MM.1S (cell line): ENCODE measurements around the gene ARMCX5.

Experiments
- DNase-seq: peaks from one replicate; pipeline ENCODE4 v3.0.0-alpha.2; 2015
- H2AFZ ChIP-seq: fragments of 300-600 bp; sonication (generic); 2 replicates; pipeline ENCODE4 v1.6.0; 2016; ENCODE audit warnings: antibody characterized with exemption, low read length
- H3F3A ChIP-seq: fragments of 300-600 bp; sonication (generic); 2 replicates; pipeline ENCODE4 v1.6.1; 2016; ENCODE audit warnings: mild to moderate bottlenecking, antibody characterized with exemption, low read length, moderate library complexity, mixed read lengths; ENCODE audit not compliant: insufficient read depth
- H3K27ac ChIP-seq: fragments of 300-600 bp; sonication (generic); 2 replicates; pipeline ENCODE4 v1.5.1; 2016; ENCODE audit warnings: mild to moderate bottlenecking, low read length
- H3K27me3 ChIP-seq: fragments of 300-600 bp; sonication (generic); replicated peaks from 2 replicates; pipeline ENCODE4 v1.6.0; 2016; ENCODE audit warnings: low read length; ENCODE audit not compliant: insufficient read depth
- H3K36me3 ChIP-seq: fragments of 300-600 bp; sonication (generic); replicated peaks from 2 replicates; pipeline ENCODE4 v1.6.1; 2016; ENCODE audit warnings: mild to moderate bottlenecking, low read length, mixed read lengths; ENCODE audit not compliant: insufficient read depth
- H3K4me1 ChIP-seq: fragments of 300-600 bp; sonication (generic); 2 replicates; pipeline ENCODE4 v1.6.1; 2016; ENCODE audit warnings: low read length, mixed read lengths
- H3K4me2 ChIP-seq: fragments of 300-600 bp; sonication (generic); 2 replicates; pipeline ENCODE4 v1.6.0; 2016; ENCODE audit warnings: low read depth, low read length
- H3K4me3 ChIP-seq: fragments of 300-600 bp; sonication (generic); 2 replicates; pipeline ENCODE4 v1.5.1; 2016; ENCODE audit warnings: low read length, mixed read lengths
- H3K79me2 ChIP-seq: fragments of 300-600 bp; sonication (generic); 2 replicates; pipeline ENCODE4 v1.6.1; 2016; ENCODE audit warnings: mixed run types, low read length, mixed read lengths
- H3K9ac ChIP-seq: fragments of 300-600 bp; sonication (generic); 2 replicates; pipeline ENCODE4 v1.6.1; 2016; ENCODE audit warnings: low read length, mixed read lengths
- H3K9me2 ChIP-seq: fragments of 300-600 bp; sonication (generic); replicated peaks from 2 replicates; pipeline ENCODE4 v1.6.1; 2016; ENCODE audit warnings: mild to moderate bottlenecking, low read length, mixed read lengths; ENCODE audit not compliant: insufficient read depth
- H3K9me3 ChIP-seq: fragments of 300-600 bp; sonication (generic); replicated peaks from 2 replicates; pipeline ENCODE4 v1.6.1; 2016; ENCODE audit warnings: mild to moderate bottlenecking, low read length, mixed read lengths; ENCODE audit not compliant: insufficient read depth
- H4K20me1 ChIP-seq: fragments of 300-600 bp; sonication (generic); 2 replicates; pipeline ENCODE4 v1.6.1; 2016; ENCODE audit warnings: mild to moderate bottlenecking, low read length, moderate library complexity, mixed read lengths; ENCODE audit not compliant: insufficient read depth
- CTCF ChIP-seq: fragments of 300-600 bp; sonication (generic); IDR thresholded peaks from 2 replicates; pipeline ENCODE4 v1.5.1; 2016; ENCODE audit warnings: antibody characterized with exemption, low read length, mixed read lengths
- EZH2 ChIP-seq: fragments of 300-600 bp; sonication (generic); optimal IDR thresholded peaks from 2 replicates; pipeline ENCODE3; 2017; ENCODE audit warnings: low read depth, mild to moderate bottlenecking, antibody characterized with exemption, low read length, mixed read lengths
- EZH2phosphoT487 ChIP-seq: fragments of 300-600 bp; sonication (generic); IDR thresholded peaks from 2 replicates; pipeline ENCODE4 v1.6.1; 2018; ENCODE audit warnings: antibody characterized with exemption, low read length

The ARMCX5 gene

DNA sequence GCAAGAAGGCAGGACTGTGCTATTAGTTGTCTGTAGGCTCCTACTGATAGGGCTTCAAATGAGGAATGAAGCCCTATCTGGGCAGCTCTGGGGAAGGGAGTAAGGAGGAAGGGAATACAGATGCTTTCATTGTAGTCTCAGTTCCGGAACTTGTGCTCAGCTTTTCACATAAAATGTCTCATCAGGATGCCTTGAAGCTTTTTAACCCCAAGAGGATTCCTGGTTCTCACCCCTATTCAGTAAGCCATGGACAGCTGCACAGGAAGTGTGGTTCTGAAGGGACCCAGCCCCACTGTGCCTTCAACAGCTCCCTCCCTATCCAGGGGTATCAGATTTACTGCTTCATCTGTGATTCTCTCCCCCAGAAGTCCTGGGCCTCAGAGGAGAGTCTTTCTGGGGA lies 5.0 kb downstream of the ARMCX5 start:
- Histone ChIP-seq H3K9ac (no peak overlapping the region), H3F3A (no peaks in the 10 kb centered on the region), H3K79me2 (no peaks in the 10 kb centered on the region), H2AFZ (no peak overlapping the region), H4K20me1 (no peaks in the 10 kb centered on the region), H3K36me3 (no peaks in the 10 kb centered on the region), H3K4me3 (no peak overlapping the region), H3K27ac (no peak overlapping the region), H3K9me3 (no peaks in the 10 kb centered on the region), H3K9me2 (no peaks in the 10 kb centered on the region), H3K27me3 (no peaks in the 10 kb centered on the region), H3K4me1 (no peaks in the 10 kb centered on the region), H3K4me2 (no peak overlapping the region)
- TF ChIP-seq EZH2phosphoT487 (no peak), EZH2 (no peak), CTCF (no peak)
- DNase-seq = no peak

GRCh38 chrX:102606115-102606514 lies 6.8 kb downstream of the ARMCX5 start:
- no peak overlapping the region for H3K4me3 ChIP-seq
- no peaks in the 10 kb centered on the region for H3K36me3 ChIP-seq
- no peaks in the 10 kb centered on the region for H3K9me3 ChIP-seq

DNA sequence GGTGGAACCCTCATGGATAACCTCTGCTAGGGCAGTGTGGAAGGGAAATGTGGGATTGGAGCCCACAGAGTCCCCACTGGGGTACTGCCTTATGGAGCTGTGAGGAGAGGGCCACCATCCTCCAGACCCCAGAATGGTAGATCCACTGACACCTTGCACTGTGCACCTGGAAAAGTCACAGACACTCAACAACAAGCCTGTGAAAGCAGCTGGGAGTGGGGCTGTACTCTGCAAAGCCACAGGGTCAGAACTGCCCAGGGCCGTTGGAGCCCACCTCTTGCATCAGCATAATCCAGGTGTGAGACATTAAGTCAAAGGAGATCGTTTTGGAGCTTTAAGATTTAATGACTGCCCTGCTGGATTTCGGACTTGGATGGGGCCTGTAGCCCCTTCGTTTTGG lies 11.6 kb downstream of the ARMCX5 start:
- Histone ChIP-seq H3K4me1 (no peaks in the 10 kb centered on the region), H3K27ac (no peak overlapping the region), H3K27me3 (no peaks in the 10 kb centered on the region), H4K20me1 (no peaks in the 10 kb centered on the region), H3F3A (no peaks in the 10 kb centered on the region), H3K79me2 (no peaks in the 10 kb centered on the region), H3K36me3 (no peaks in the 10 kb centered on the region), H3K9ac (no peak overlapping the region), H3K9me2 (no peaks in the 10 kb centered on the region), H3K9me3 (no peaks in the 10 kb centered on the region), H3K4me2 (no peak overlapping the region), H3K4me3 (no peak overlapping the region), H2AFZ (no peak overlapping the region)
- TF ChIP-seq CTCF (no peak), EZH2 (no peak), EZH2phosphoT487 (no peak)
- no peak for DNase-seq

More at GRCh38 chrX:102606115-102606514, 6.8 kb downstream of the ARMCX5 start:
- Histone ChIP-seq H3F3A (no peaks in the 10 kb centered on the region), H3K4me1 (no peaks in the 10 kb centered on the region), H3K9ac (no peak overlapping the region), H3K79me2 (no peaks in the 10 kb centered on the region), H2AFZ (no peak overlapping the region), H3K4me2 (no peak overlapping the region), H3K9me2 (no peaks in the 10 kb centered on the region), H3K27me3 (no peaks in the 10 kb centered on the region), H4K20me1 (no peaks in the 10 kb centered on the region), H3K27ac (no peak overlapping the region)
- TF ChIP-seq CTCF (no peak), EZH2phosphoT487 (no peak), EZH2 (no peak)
- no peak for DNase-seq

GRCh38 chrX:102624105-102624504 lies 24.8 kb downstream of the ARMCX5 start:
- H2AFZ ChIP-seq = no peak overlapping the region
- no peaks in the 10 kb centered on the region for H4K20me1 ChIP-seq
- no peaks in the 10 kb centered on the region for H3K27me3 ChIP-seq
- H3K27ac ChIP-seq = no peak overlapping the region
- H3K9ac ChIP-seq = no peak overlapping the region
- H3K4me2 ChIP-seq = no peak overlapping the region
- DNase-seq = no peak
- H3K36me3 ChIP-seq = no peaks in the 10 kb centered on the region
- no peaks in the 10 kb centered on the region for H3K9me3 ChIP-seq
- H3F3A ChIP-seq = no peaks in the 10 kb centered on the region
- no peaks in the 10 kb centered on the region for H3K4me1 ChIP-seq
- H3K4me3 ChIP-seq = no peak overlapping the region
- H3K79me2 ChIP-seq = no peaks in the 10 kb centered on the region
- no peak for TF ChIP-seq EZH2phosphoT487
- no peaks in the 10 kb centered on the region for H3K9me2 ChIP-seq
